ENCODE data around the gene SULT1C2.

DNA sequence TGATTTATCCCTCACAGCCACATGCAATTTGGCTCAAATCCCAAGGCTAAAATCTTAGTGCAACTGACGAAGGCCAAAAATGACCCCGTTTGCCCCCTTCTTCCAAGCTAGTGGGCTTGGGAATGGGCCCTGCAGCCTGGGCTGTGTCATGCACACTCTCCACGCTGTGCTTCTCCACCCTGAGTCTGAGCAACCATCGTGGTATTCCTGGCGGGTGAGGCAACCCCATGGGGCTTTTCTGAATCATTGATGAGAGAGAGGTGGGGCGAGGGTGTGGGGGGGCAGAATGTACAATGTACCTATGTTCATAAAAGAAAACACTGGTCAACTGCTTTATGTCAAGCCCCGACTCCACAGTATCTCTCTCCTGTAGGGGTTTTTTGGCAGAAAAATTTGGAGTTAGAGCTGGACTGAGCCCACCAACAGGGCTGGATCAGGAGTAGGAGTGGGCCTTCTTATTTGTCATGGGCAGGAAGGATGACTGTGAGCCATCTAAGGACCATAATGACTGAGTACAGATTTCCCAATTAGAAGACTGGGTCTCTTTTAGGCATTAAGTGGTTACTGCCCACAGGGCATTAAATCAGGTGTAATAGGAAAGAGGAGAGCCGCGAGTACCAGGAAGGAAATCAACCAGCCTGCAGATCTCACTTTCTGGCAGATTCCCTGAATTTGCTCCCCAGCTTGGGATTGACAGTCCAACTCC is 8.9 kb downstream of the SULT1C2 start:
- no peak for TF ChIP-seq EP300 (IDR thresholded peaks at IDR 0.05)
- TF ChIP-seq, protein P1, sequence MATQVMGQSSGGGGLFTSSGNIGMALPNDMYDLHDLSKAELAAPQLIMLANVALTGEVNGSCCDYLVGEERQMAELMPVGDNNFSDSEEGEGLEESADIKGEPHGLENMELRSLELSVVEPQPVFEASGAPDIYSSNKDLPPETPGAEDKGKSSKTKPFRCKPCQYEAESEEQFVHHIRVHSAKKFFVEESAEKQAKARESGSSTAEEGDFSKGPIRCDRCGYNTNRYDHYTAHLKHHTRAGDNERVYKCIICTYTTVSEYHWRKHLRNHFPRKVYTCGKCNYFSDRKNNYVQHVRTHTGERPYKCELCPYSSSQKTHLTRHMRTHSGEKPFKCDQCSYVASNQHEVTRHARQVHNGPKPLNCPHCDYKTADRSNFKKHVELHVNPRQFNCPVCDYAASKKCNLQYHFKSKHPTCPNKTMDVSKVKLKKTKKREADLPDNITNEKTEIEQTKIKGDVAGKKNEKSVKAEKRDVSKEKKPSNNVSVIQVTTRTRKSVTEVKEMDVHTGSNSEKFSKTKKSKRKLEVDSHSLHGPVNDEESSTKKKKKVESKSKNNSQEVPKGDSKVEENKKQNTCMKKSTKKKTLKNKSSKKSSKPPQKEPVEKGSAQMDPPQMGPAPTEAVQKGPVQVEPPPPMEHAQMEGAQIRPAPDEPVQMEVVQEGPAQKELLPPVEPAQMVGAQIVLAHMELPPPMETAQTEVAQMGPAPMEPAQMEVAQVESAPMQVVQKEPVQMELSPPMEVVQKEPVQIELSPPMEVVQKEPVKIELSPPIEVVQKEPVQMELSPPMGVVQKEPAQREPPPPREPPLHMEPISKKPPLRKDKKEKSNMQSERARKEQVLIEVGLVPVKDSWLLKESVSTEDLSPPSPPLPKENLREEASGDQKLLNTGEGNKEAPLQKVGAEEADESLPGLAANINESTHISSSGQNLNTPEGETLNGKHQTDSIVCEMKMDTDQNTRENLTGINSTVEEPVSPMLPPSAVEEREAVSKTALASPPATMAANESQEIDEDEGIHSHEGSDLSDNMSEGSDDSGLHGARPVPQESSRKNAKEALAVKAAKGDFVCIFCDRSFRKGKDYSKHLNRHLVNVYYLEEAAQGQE (IDR thresholded peaks at IDR 0.05): no peak
